Kidney glomerular epithelial cell (primary cell): Measurements from ENCODE around the gene EXOC1L.
"Not testable (repeated sequence)": the region's sequence is repeated elsewhere in the genome, so short reads cannot be mapped to it uniquely, and the experiment has no call there.

ENCODE experiments used
- DNase-seq: peaks from one replicate; lab custom pipeline; 2025; lab: John Stamatoyannopoulos, UW

EXOC1L gene

DNA sequence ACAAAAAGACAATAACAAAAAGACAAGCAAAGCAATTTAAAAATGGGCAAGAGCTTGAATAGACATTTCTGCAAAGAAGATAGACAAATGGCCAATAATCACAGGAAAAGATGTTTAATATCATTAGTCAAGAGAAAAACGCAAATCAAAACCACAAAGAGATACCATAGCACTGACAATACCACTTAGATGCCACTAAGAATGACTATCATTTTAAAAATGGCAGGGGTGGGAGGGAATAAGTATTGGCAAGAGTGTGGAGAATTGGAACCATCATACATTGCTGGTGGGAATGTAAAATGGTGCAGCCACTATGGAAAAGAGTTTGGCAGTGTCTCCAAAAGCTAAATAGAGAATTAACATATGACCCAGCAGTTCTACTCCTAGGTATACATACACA, 18.8 kb downstream of the EXOC1L start:
- no peak for DNase-seq

DNA sequence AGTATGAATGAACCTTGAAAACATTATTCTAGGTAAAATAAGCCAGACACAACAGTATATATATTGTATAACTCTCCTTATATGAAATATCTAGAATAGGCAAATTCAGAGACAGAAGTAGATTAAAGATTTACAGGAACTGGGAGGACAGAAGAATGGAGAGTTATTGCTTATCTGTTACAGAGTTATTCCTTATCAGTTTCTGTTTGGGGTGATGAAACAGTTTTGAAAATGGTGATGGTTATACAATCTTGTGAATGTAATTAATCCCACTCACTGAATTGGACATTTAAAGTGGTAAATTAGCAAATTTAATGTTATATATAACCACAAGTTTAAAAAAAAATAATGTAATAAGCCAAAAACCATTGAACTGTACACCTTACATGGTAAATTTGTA, 19.4 kb downstream of the EXOC1L start:
- no peak for DNase-seq

DNA sequence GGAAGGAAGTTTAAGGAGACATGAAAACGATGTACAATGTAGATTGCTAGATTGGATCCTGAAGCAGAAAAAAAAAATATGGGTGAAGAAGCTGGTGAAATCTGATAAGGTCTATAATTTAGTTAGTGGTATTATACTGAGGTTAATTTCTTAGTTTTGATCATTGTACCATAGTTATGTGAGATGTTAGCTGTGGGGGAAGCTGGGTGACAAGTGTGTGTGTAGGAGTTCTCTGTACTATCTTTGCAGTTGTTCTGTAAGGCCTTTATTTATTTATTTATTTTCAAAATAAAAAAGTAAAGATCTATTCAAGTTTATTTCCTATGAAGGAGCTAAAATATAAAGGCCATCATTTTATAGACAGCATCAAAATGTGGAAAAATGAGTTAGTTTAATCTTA, 21.4 kb downstream of the EXOC1L start:
- no peak for DNase-seq

DNA sequence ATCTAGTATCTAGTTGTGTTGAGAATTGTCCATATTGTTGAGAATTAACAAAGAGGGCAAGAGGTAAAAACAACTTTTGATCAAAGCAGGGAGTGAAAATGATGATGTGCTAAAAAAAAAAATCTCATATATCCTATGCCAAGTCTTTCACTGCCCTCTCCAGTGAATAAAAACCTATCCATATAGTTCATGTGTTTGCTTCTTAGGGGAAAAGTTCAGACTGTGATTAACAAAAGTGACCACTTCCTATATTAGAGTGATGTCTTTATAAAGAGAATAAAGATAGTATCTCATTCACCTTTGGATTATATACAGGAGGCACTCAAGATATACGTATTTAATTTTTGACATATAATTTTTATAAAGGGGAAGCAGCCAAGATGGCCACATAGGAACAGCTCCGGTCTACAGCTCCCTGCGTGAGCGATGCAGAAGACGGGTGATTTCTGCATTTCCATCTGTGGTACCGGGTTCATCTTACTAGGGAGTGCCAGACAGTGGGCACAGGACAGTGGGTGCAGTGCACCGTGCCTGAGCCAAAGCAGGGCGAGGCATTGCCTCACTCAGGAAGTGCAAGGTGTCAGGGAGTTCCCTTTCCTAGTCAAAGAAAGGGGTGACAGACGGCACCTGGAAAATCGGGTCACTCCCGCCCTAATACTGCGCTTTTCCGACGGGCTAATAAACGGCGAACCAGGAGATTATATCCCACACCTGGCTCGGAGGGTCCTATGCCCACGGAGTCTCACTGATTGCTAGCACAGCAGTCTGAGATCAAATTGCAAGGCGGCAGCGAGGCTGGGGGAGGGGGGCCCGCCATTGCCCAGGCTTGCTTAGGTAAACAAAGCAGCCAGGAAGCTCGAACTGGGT, 22.0 kb downstream of the EXOC1L start:
- not testable (repeated sequence) for DNase-seq

DNA sequence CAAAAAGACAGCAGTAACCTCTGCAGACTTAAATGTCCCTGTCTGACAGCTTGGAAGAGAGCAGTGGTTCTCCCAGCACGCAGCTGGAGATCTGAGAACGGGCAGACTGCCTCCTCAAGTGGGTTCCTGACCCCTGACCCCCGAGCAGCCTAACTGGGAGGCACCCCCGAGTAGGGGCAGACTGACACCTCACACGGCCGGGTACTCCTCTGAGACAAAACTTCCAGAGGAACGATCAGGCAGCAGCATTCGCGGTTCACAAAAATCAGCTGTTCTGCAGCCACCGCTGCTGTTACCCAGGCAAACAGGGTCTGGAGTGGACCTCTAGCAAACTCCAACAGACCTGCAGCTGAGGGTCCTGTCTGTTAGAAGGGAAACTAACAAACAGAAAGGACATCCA, 22.7 kb downstream of the EXOC1L start:
- not testable (repeated sequence) for DNase-seq

DNA sequence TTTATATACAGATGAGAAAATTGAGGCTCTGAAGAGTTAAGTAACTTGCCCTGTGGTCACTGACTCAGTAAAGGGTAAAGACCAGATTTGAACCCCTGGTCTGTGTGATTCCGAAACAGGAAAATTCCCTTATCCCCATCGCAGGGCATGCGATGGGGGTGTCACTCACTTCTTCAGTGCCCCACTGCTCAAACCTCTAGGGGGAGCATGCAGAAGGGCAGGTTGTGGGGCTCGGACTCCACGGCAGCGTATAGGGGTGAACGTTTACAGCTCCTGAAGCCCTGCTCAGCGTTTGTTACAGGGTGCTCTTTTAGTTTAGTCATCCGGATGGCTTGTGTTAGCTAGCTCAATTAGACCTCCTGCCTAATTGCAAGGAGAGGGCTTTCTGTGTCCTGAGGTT, 30.1 kb downstream of the EXOC1L start:
- no peak for DNase-seq

DNA sequence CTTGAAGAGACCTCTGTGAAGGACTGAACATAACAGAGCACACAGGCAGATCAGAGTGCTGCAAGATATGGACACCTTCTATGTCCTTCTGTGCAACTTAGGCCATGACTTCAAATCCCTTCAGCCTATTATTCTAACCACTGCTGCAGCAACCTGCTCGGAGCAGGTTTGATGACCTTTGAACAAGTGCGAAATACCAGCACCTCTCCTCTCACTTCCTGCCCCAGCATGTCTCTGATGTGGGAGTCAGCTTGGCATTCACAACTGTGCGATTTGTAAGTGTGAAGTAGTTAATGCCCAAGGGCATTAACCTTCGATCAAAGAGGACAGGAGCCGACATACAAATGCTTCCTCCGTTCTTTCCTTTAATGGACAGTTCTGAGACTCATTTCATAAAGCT, 32.3 kb downstream of the EXOC1L start:
- DNase-seq: no peak

DNA sequence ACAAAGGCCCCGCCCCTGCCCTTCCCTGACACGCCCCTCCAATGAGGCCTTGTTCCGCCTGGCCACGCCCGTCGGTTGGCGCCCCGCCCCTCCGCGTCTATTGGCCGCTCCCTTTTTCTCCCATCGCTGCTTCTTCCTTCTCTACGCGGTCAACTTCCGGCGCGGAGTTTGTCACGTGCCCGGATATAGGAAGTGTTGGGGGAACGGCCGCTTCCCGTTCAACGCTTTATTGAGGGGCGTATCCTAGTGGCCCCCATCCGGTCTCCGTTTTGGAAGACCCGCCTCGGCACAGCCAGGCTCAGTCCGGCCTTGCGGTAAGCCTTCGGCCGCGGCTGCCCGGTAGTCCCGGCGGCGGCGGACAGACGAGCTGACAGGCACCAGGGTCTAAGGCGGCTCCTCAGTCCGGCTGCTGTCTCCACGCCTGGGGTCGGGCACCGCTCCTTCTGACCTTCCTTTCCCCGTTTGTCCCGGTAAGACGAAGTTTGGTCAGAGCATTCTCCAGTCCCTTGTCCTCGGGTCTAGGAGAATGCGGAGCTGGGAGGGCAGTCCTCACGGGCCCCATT, 34.0 kb downstream of the EXOC1L start, which contains the start of gene EXOC1:
EXOC1 (plus strand) TSS at position 165 of the 563 bp plus-strand sequence. CDS start 4,676 bp downstream, outside the sequence.
- DNase-seq: peak; percentile 95

DNA sequence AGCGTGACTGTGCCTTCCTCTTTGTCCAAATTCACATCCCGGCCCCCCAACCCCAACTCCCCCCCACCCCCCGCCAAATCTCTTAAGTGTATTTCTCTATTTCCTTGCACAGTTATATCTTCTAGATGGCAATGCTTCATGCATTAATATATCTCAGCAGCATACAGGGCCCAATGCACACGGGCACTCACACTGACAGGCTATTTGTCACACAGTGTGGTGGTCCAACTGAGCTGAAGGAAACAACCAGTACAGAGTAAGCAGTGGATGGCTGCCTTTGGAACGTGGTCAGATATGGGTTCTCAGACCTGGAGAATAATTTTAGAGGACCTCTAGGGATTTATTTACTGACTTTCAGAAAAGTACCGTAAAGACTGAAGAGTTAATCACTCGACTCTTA, 34.5 kb downstream of the EXOC1L start:
- DNase-seq: peak; percentile 2

DNA sequence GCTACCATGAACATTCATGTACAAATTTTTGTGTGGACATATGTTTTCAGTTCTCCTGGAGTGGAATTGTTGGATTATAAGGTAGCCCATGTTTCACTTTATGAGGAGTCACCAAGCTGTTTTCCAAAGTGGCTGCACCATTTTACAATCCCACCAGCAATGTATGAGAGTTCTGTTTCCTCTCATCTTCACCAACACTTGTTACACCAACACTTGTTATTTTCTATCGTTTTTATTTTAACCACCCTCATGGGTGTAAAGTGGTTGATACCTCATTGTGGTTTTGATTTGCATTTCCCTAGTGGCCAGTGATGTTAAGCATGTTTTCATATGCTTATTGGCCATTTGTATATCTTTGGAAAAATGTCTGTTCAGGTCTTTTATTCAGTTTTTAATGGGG, 38.0 kb downstream of the EXOC1L start:
- DNase-seq: no peak

DNA sequence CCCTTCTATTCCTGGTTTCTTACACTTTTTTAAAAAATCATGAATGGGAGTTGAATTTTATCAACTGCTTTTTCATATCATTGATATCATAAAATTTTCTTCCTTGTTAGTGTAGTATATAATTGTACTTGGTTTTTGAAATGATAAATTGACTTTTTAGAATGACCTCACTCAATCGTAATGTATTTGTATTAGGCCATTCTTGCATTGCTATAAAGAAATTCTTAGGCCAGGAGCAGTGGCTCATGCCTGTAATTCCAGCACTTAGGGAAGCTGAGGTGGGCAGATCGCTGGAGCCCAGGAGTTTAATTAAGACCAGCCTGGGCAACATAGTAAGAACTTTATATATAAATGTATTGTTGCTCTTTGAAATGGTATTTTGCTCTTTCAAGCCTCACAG, 40.1 kb downstream of the EXOC1L start:
- DNase-seq: no peak

DNA sequence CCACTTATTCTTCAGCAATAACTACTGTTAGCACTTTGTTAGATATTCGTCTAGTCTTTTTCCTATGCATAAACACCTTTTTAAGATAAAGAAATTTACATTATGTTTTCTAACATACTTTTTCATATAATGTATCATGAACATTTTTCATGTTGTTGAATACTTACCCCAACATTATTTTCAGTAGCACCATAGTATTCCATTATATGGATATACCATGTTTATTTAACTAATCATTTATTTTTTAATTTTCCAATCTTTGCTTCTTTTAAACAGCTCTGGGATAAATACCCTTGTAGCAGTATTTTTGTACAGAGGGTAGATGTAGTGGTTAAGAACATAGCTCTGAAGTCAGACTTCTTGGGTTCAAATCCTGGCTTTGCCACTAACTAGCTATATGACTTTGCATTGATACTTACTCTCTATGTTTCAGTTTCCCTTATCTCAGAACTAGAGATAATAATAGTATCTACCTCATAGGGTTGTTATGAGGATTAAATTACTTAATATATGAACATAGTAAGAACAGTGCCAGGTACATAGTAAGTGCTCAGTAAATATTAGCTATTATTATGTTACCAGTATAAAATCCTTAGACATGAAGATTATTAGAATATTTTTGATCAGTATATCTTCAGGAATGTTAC, 45.1 kb downstream of the EXOC1L start:
- DNase-seq: no peak

DNA sequence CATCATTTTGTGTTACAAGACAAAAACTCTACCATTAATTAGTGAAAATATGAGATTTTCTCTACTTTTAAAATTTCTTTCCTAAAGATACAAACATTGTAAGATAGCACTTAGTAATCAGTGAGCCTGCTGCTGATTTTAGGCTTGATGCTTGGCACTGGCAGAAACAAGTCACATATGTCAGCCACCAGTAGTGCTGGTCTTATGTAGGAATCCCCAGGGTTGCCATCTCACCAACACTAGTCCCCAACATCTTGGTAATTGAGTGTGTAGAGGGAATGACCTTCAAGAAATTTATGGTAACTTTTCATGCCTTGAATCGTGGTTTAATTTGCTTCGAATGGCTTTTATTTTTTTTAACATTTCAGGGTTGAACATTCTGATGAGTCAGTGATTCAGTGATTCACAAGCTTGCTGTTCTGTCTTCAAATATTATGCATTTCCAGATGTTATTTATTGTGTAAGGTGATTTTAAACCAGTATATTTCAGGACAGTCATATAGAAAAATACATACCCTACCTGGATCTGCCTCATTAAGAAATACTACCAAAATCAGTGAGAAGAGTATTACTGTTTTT, 45.7 kb downstream of the EXOC1L start:
- DNase-seq: peak; percentile 50

DNA sequence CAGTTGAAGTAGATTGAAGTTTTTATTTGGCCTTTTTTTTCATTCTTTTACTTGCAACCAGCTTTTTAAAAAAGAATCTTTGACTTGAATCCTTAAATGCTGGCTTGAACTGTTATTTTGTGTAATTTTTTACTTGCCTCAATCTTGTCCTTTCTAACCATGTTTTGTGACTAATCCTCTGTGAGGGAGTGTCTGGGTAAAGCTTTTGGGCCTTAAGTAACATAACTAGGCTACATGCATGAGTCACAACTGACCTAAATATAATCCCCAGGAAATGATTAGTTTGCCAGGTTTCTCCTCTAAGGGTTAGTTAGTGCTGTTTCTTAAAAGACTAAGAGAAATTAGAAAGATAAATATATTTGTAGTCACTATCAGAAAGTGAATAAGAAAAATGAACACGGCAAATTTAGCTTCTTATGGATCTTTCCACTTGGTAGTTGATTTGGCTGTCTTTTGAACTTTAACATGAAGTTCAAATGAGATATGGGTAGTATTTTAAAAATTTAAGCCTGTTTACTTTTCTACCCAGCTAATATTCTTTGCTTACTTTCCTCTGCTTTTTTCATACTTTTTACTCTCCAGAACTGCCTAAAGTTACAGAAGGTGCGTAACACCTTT, 46.8 kb downstream of the EXOC1L start:
- DNase-seq: peak; percentile 76

DNA sequence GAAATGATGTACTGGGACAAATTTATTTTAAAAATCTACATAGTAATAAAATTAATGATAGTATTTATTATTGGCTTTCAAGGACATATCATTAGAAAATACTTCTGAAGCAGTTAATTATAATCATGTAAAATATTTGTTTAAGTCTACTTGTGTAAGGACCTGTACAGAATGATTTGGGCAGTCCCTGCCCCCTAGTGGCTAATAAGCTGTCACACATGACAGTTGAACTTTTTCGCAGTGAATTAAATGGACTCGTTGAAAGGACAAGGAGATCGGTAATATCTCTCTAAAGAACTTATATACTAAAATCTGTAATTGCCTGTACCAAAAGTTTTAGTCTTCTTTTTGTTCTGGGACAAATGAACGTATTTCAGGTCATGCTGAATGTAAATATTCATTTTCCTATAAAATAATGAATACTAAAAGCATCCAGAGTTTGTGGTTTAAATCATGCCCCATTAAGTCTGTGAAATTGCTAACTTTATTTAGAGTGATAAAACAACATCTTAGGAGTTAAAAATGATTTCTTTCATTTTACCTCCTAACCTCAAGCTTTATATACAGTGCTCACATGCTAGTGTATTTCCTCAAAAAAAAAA, 47.5 kb downstream of the EXOC1L start:
- DNase-seq: peak; percentile 46

DNA sequence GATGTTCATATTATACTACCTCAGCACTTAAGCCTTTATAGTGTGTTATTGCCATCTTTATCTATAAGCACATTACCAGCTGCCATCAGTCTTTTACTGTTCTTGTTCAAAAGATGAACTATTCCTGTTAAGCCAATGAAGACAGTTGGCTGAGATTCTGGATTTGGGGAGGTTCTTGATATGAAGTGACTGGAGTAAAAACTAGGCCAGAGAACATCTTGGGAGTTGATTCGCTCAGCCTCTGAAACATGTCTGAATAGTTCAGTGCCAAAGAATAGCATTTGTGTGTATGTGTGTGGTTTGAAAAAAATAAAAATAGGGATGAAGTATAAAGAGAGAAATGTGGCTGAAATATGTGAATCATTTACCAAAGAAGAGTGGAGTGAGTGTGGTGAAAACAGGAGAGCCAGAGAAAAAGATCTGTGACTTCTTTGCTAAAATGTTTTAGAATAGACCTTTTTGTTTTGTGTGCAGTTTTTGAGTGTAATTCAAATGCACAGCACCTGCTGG, 49.0 kb downstream of the EXOC1L start:
- DNase-seq: no peak

DNA sequence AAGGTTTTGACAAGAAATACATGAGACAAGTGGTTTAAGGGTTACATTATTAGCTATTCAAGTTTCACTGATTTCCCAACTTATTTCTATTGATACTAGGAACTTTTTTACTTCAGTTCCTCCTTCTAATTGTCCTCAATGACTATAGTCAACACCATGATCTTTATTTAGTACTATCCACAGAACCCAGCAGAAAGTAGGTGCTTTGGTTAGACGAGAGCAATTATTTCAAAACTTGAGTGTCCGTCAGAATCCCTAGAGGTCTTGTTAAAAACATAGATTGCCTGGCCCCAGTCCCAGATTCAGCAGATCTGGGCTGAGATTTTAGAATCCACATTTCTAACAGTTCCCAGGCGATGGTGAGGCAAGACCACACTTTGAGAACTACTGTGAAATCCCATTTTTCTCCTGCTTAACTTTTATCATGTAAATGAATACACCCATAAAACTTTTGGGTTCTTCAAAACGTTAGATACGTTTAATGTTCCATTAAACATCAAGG, 51.8 kb downstream of the EXOC1L start:
- DNase-seq: no peak

DNA sequence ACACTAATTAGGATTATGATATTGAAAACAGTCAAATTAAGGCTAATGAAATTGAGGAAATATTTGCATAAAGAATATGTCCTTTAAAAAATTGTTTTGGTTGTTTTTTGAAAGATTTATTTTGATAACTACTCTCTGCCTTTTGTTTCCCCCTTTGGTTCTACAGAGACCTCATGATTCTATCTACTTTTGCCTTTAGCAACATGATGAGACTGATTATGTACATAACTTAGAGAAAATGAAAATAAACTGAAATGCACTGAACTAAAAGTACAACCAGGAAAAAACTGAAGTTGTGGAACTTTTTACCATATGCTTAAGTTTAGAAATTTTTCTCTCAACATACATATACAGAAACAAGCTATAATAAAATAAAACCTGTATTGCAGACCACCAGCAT, 55.2 kb downstream of the EXOC1L start:
- DNase-seq: no peak

DNA sequence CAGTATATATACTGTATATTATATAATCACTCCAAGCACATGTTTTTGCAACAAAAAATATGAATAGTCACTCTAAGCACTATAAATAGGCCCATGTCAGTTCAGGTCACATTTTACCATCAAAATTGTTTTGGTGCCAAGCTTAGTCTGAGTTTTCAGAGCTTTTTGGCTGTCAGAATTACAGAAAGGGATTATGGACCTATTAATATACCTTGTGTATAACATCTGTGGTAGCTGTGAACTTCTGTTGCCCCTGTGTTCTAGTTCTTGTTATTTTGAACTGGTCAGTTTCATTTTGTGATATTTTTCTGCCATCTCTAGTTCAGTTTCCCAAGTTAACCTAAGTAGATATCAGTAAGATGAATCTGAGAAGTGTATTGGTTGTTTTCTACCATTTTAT, 56.8 kb downstream of the EXOC1L start:
- DNase-seq: no peak

DNA sequence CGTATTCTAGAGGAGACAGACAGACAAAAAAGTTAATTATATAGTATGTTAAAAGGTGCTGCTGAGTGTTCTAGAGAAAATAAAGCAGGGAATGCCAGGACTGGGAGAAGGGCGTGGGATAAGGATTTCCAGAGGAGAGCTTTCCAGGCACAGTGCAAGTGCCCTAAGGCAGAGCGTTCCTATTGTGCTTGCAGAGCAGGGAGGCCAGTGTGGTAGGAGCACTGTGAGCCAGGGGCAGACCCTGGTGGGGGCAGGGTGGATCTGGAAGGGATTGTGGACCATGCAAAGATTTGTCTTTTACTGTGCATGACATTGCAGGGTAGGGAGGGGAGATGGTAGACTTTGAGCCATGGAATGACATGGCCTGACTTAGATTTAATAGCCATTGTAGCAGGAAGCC, 59.6 kb downstream of the EXOC1L start:
- no peak for DNase-seq

DNA sequence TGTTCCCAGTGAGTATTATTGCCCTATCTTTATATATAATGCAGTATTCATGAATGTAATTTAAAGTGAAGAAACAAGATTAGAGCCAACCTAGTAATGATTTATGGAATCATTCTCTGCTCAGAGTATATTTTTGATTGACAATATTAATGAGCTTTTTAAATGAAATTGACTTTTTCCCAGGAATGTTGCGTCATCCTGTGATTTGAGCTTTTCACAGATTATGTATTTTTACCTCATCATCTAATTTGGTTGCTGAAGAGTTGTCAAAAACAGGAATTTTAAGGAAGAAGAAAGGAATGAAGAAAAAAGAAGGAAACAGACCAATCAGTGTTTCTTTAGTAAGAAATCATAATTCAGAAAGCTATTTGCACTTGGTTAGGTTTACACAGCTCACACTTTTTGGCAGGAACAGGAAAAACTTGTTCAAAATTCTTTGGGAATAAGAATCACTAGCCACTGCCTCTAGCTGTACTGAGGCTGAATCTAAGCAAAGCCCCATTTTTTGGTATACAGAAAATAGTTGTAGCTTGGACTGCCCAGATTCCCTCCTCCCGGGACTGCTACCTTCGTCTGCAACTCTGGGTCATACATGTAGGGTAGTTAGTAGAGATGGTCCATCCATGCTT, 61.2 kb downstream of the EXOC1L start:
- no peak for DNase-seq
